Tibial nerve (tissue), 4 donors: ENCODE data around the gene MRPS25. TPM values are rescaled to one million over a fixed set of nuclear protein-coding genes. Genes with fewer than 3 reads are reported as not detected.

ENCODE experiments used
- DNase-seq, 2 donors: peaks; one replicate each; pipeline ENCODE4 v3.0.0-alpha.2; 2019; ENCODE audit warnings: low spot score in 2 of 2
- H3K27ac ChIP-seq, 4 donors: fragments of 200-600 bp; sonication (generic) in 3 of 4; one replicate each; pipeline ENCODE4 v1.5.1; 2017 to 2019; ENCODE audit warnings: mild to moderate bottlenecking in 1 of 4
- H3K27me3 ChIP-seq, 2 donors: fragments of 200-600 bp; sonication (generic) in 1 of 2; one replicate each; pipeline versions ENCODE4 v1.5.1 to v1.6.0; 2017 to 2019
- H3K36me3 ChIP-seq, 3 donors: fragments of 200-600 bp; sonication (generic); one replicate each; pipeline ENCODE4 v1.5.1; 2018 to 2019
- H3K4me1 ChIP-seq, 4 donors: fragments of 200-600 bp; sonication (generic) in 3 of 4; one replicate each; pipeline ENCODE4 v1.5.1; 2017 to 2019
- H3K4me3 ChIP-seq, 4 donors: fragments of 200-600 bp; sonication (generic) in 3 of 4; one replicate each; pipeline ENCODE4 v1.5.1; 2017 to 2019; ENCODE audit warnings: mild to moderate bottlenecking in 1 of 4, moderate library complexity in 1 of 4
- H3K9me3 ChIP-seq, 4 donors: fragments of 200-600 bp; sonication (generic) in 3 of 4; one replicate each; pipeline ENCODE4 v1.5.1; 2017 to 2019
- EP300 ChIP-seq, 2 donors: sonication (generic); formaldehyde crosslinking; IDR thresholded peaks; one replicate each; pipeline ENCODE4 v1.6.1; 2017; ENCODE audit warnings: antibody characterized with exemption in 2 of 2, mild to moderate bottlenecking in 1 of 2
- POLR2A ChIP-seq, 2 donors: fragments of 450-650 bp; IDR thresholded peaks; one replicate each; pipeline ENCODE4 v1.6.1; 2017; ENCODE audit warnings: antibody characterized with exemption in 2 of 2, mild to moderate bottlenecking in 2 of 2, moderate library complexity in 2 of 2
- WGBS, 2 donors: methylation state at CpG; one replicate each; pipeline ENCODE4 v1.1.5; 2018; 5-methylcytosine and 5-hydroxymethylcytosine counted together
- total RNA-seq, 4 donors: library from RNA; depleted of rRNA; stranded (reverse); fragments of >200 nt; gene quantifications; one replicate each; pipeline ENCODE4 v1.1.0, GENCODE V29; 2016
- TF ChIP-seq, protein P1 (sequence below), 5 experiments: fragments of 200-600 bp in 3 of 5; fragments of 450-650 bp in 2 of 5; sonication (generic) in 3 of 5; IDR thresholded peaks; one replicate each; pipeline ENCODE4 v1.5.1; 2016 to 2019; ENCODE audit warnings: antibody characterized with exemption in 5 of 5, mild to moderate bottlenecking in 3 of 5, moderate library complexity in 2 of 5

Gene MRPS25
- total RNA-seq, 4 donors from 2014 or later = 22.7 to 45.6 (median 30.7) TPM

DNA sequence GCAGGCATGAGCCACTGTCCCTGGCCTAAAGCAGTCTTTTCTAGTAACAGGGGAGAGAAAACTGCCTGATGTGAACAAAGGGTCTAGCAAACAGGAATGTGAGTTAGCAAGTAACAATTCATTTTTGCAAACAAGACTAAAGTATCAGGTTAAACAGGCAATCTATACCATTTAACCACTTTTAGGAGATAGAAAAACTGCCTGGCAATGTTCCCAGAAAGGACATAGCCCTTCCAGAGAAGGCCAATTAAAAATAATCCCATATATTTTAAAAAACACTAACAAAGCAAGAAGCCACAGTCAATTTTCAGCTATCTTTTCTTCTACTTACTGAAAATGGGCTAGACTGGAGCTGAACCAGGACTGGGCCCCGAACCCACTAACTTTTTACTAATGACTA lies 27.6 kb upstream of the MRPS25 start:
- Histone ChIP-seq H3K4me1 (peaks cover 3 to 35% (median 7%) of the 10 kb centered on the region in 4 donors), H3K27ac (no peak overlapping the region), H3K27me3 (no peaks in the 10 kb centered on the region), H3K9me3 (no peaks in the 10 kb centered on the region), H3K4me3 (no peak overlapping the region), H3K36me3 (peaks cover 0 to 80% (median 7%) of the 10 kb centered on the region in 3 donors)
- no peak for DNase-seq
- WGBS, 2 donors = 87 to 96% methylated on average over 1 of the region's 1 CpG
- no peak for TF ChIP-seq POLR2A (IDR thresholded peaks at IDR 0.05)
- TF ChIP-seq, protein P1, sequence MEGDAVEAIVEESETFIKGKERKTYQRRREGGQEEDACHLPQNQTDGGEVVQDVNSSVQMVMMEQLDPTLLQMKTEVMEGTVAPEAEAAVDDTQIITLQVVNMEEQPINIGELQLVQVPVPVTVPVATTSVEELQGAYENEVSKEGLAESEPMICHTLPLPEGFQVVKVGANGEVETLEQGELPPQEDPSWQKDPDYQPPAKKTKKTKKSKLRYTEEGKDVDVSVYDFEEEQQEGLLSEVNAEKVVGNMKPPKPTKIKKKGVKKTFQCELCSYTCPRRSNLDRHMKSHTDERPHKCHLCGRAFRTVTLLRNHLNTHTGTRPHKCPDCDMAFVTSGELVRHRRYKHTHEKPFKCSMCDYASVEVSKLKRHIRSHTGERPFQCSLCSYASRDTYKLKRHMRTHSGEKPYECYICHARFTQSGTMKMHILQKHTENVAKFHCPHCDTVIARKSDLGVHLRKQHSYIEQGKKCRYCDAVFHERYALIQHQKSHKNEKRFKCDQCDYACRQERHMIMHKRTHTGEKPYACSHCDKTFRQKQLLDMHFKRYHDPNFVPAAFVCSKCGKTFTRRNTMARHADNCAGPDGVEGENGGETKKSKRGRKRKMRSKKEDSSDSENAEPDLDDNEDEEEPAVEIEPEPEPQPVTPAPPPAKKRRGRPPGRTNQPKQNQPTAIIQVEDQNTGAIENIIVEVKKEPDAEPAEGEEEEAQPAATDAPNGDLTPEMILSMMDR (IDR thresholded peaks at IDR 0.05) = no peak
- TF ChIP-seq EP300 (IDR thresholded peaks at IDR 0.05) = no peak

- Histone ChIP-seq H3K27ac (no peak overlapping the region), H3K9me3 (no peaks in the 10 kb centered on the region), H3K36me3 (peaks cover 0 to 91% (median 7%) of the 10 kb centered on the region in 3 donors), H3K4me1 (peaks cover 0 to 24% (median 0%) of the 10 kb centered on the region in 4 donors), H3K27me3 (no peaks in the 10 kb centered on the region), H3K4me3 (no peak overlapping the region)
- 95% methylated on average over 5 of the region's 5 CpGs for WGBS, 2 donors
- TF ChIP-seq EP300 (IDR thresholded peaks at IDR 0.05) = no peak
- TF ChIP-seq POLR2A (IDR thresholded peaks at IDR 0.05) = no peak
- TF ChIP-seq, protein P1 (IDR thresholded peaks at IDR 0.05) = no peak
- no peak for DNase-seq
Measured at GRCh38 chr3:15091575-15091974, 26.5 kb upstream of the MRPS25 start.

DNA sequence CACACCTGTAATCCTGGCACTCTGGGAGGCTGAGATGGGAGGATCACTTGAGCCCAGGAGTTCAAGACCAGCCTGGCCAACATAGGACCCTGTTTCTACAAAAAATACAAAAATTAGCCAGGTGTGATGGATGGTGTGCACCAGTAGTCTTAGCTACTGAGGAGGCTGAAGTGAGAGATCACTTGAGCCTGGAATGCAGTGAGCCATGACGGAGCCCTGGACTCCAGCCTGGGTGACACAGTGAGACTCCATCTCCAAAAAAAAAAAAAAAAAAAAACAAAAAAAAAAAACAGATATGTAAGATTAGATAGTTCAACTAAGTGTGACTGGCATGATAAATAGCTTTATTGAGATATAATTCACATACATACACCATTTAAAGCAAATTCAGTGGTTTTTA lies 24.1 kb upstream of the MRPS25 start:
- peaks cover under 1 to 94% (median 8%) of the 10 kb centered on the region in 3 donors for H3K36me3 ChIP-seq
- H3K27me3 ChIP-seq = no peaks in the 10 kb centered on the region
- whole genome bisulfite sequencing, 2 donors = 88 to 100% methylated on average over 1 of the region's 1 CpG

GRCh38 chr3:15086699-15087098 lies 21.6 kb upstream of the MRPS25 start:
- DNase-seq = no peak
- Histone ChIP-seq H3K36me3 (peaks cover 2 to 96% (median 11%) of the 10 kb centered on the region in 3 donors), H3K4me3 (no peak overlapping the region), H3K27ac (no peak overlapping the region), H3K27me3 (no peaks in the 10 kb centered on the region), H3K4me1 (no peaks in the 10 kb centered on the region), H3K9me3 (no peaks in the 10 kb centered on the region)
- 90 to 92% methylated on average over 2 of the region's 2 CpGs for WGBS, 2 donors
- TF ChIP-seq, protein P1 (IDR thresholded peaks at IDR 0.05) = no peak
- no peak for TF ChIP-seq EP300 (IDR thresholded peaks at IDR 0.05)
- no peak for TF ChIP-seq POLR2A (IDR thresholded peaks at IDR 0.05)

More for the DNA sequence above, 24.1 kb upstream of the MRPS25 start:
- TF ChIP-seq, protein P1 (IDR thresholded peaks at IDR 0.05) = no peak
- TF ChIP-seq POLR2A (IDR thresholded peaks at IDR 0.05) (no peak), EP300 (IDR thresholded peaks at IDR 0.05) (no peak)
- peaks cover 0 to 8% (median 0%) of the 10 kb centered on the region in 4 donors for H3K4me1 ChIP-seq
- no peaks in the 10 kb centered on the region for H3K9me3 ChIP-seq
- no peak overlapping the region for H3K27ac ChIP-seq
- H3K4me3 ChIP-seq = no peak overlapping the region
- no peak for DNase-seq

DNA sequence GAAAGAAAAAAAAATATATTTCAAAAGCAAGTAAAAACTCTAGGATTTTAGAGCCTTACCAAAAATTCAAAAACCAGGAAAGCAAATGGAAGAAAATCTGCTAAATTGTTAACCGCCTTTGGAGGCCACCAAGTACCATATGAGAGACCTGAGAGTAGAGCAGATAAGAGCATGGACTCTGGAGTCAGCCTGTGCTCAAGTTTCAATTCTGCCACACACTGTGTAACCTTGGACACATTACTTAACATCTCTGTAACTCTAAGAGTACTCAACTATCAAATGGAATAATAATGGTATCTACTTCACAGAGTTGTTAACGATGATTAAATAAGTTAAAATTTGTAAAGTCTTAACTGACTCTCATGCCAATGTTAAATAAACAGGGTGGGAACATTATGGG lies 21.1 kb upstream of the MRPS25 start:
- 93 to 96% methylated on average over 2 of the region's 2 CpGs for WGBS, 2 donors
- Histone ChIP-seq H3K27me3 (no peaks in the 10 kb centered on the region), H3K4me1 (no peaks in the 10 kb centered on the region), H3K4me3 (no peak overlapping the region), H3K9me3 (no peaks in the 10 kb centered on the region), H3K27ac (no peak overlapping the region), H3K36me3 (peaks cover 2 to 96% (median 15%) of the 10 kb centered on the region in 3 donors)
- no peak for DNase-seq
- TF ChIP-seq POLR2A (IDR thresholded peaks at IDR 0.05) (no peak), EP300 (IDR thresholded peaks at IDR 0.05) (no peak)
- TF ChIP-seq, protein P1 (IDR thresholded peaks at IDR 0.05) = no peak
